Fibroblast of lung (primary cell): ENCODE data around the gene AKAP8. TPM values are rescaled to one million over a fixed set of nuclear protein-coding genes. Genes with fewer than 3 reads are reported as not detected.
A peak's percentile ranks its signal among the peaks of the same experiment; 100 is the strongest.

ENCODE experiments used
- DNase-seq, 2 donors: peaks; one replicate each; pipeline versions ENCODE4 v3.0.0 to v3.0.0-alpha.2; 2010; ENCODE audit warnings: low read depth in 2 of 2
- H2AFZ ChIP-seq: 2 replicates; pipeline ENCODE4 v1.5.1; 2012; ENCODE audit warnings: low read length, control low read depth, inconsistent platforms
- H3K27ac ChIP-seq: 2 replicates; pipeline ENCODE4 v1.5.1; 2011; ENCODE audit warnings: low read length, control low read depth; ENCODE audit not compliant: insufficient read depth
- H3K27me3 ChIP-seq: 2 replicates; pipeline ENCODE4 v1.5.1; 2011; ENCODE audit warnings: mild to moderate bottlenecking, low read length; ENCODE audit not compliant: control insufficient read depth, insufficient read depth
- H3K36me3 ChIP-seq: 2 replicates; pipeline ENCODE4 v1.5.1; 2011; ENCODE audit warnings: low read length; ENCODE audit not compliant: control insufficient read depth, insufficient read depth
- H3K4me1 ChIP-seq: 2 replicates; pipeline ENCODE4 v1.5.1; 2011; ENCODE audit warnings: low read length; ENCODE audit not compliant: control insufficient read depth, insufficient read depth; ENCODE audit errors: extremely low read depth
- H3K4me2 ChIP-seq: 2 replicates; pipeline ENCODE4 v1.5.1; 2011; ENCODE audit warnings: low read length, control low read depth; ENCODE audit not compliant: insufficient read depth; ENCODE audit errors: extremely low read depth
- H3K4me3 ChIP-seq, 4 experiments: fragments of 200-600 bp in 1 of 4; sonication (generic) in 1 of 4; replicated peaks in 1 of 4; 2 replicates each; pipeline ENCODE4 v1.5.1; 2011 to 2016; ENCODE audit warnings: low read length in 4 of 4, low read depth in 3 of 4, mild to moderate bottlenecking in 3 of 4, control low read depth in 2 of 4, inconsistent platforms in 1 of 4, mixed read lengths in 1 of 4; ENCODE audit not compliant: insufficient read depth in 1 of 4; ENCODE audit errors: control extremely low read depth in 1 of 4
- H3K79me2 ChIP-seq: 2 replicates; pipeline ENCODE4 v1.5.1; 2012; ENCODE audit warnings: mild to moderate bottlenecking, low read length, inconsistent platforms; ENCODE audit not compliant: control insufficient read depth, insufficient read depth
- H3K9ac ChIP-seq: 2 replicates; pipeline ENCODE4 v1.5.1; 2011; ENCODE audit warnings: mild to moderate bottlenecking, low read length, control low read depth; ENCODE audit not compliant: insufficient read depth
- H3K9me3 ChIP-seq: 2 replicates; pipeline ENCODE4 v1.5.1; 2012; ENCODE audit warnings: low read depth, low read length; ENCODE audit not compliant: control insufficient read depth, insufficient read depth
- H4K20me1 ChIP-seq: 2 replicates; pipeline ENCODE4 v1.5.1; 2011; ENCODE audit warnings: low read length; ENCODE audit not compliant: control insufficient read depth, insufficient read depth; ENCODE audit errors: extremely low read depth
- EZH2 ChIP-seq: IDR thresholded peaks from 2 replicates; pipeline ENCODE4 v1.5.1; 2012; ENCODE audit warnings: low read length, control low read depth, mild to moderate bottlenecking; ENCODE audit errors: missing control alignments
- polyA plus RNA-seq, 2 donors: library from polyadenylated mRNA; depleted of rRNA in 1 of 2; stranded (reverse) in 1 of 2; unstranded in 1 of 2; fragments of >200 nt; gene quantifications; 2 replicates each; pipeline ENCODE4 v1.2.1, GENCODE V29; 2011 to 2012; ENCODE audit warnings: missing spikeins in 1 of 2
- total RNA-seq: library from RNA; depleted of rRNA; stranded (reverse); fragments of >200 nt; gene quantifications from 2 replicates; pipeline ENCODE4 v1.2.1, GENCODE V29; 2014
- TF ChIP-seq, protein P1 (sequence below), 2 donors: IDR thresholded peaks in 1 of 2; conservative IDR thresholded peaks in 1 of 2; 1 replicate in 1 of 2; 2 replicates in 1 of 2; pipeline ENCODE4 v1.5.1; 2011 to 2012; ENCODE audit warnings: low read length in 2 of 2, control low read depth in 1 of 2, inconsistent platforms in 1 of 2, low read depth in 1 of 2, mild to moderate bottlenecking in 1 of 2

AKAP8 gene
- total and polyA plus RNA-seq, 2 donors (not counting 1 experiment from before 2014, with no cell fraction given), result 9.9 to 13.0 TPM

DNA sequence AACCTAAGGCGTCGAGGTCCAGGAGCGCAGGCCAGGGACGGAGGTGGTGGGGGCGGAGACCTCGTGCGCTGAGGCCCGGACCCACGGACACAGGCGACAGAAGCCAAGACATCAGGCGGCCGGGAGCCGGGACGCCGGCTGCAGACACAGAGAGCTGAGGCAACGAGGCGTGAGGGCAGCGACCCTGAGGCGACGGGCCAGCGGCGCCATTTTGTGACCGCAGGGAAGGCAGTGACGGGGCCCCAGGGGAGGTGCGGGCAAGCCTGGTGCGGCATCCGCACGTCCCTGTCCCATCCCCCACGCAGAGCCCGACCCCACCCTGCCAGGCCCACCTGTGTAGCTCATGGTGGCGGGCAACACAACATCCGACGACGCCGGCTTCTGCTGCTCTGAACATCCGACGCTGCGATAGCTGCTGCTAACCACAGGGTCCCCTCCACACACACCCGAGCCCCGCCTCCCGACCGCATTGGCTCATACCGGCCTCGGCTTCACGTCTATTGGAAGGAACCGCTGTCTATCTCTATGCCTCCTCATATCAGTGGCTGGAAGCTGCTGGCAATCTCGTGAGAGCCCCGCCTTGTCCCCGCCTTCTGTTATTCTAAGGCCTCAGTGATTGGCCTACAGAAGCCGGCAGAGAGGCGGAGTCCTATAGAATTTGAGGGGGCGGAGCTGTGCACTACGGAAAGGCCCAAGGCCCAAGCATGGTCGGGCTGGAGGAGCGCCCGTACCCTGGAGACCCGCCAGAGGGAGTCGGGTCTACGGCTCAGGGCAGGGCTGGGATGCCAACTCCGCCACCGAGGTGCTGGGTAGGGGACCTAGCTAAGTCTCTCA lies 39.2 kb upstream of the AKAP8 start, which contains the start of gene AKAP8L:
AKAP8L (minus strand) TSS at position 410 of the 834 bp plus-strand sequence; CDS start at position 345, 65 bp downstream.
- Histone ChIP-seq H2AFZ (peak within 1 kb of the TSS; percentile 61), H3K4me1 (peaks cover 5% of the 10 kb centered on the region), H3K27ac (peak within 1 kb of the TSS; percentile 92), H4K20me1 (no peaks in the 10 kb centered on the region), H3K9ac (peak within 1 kb of the TSS; percentile 89), H3K4me2 (peak within 1 kb of the TSS; percentile 98), H3K9me3 (no peaks in the 10 kb centered on the region), H3K36me3 (peaks cover 16% of the 10 kb centered on the region), H3K79me2 (peaks cover 46% of the 10 kb centered on the region), H3K27me3 (no peaks in the 10 kb centered on the region), H3K4me3 (peak within 1 kb of the TSS; percentile 87 to 96 (median 93))
- TF ChIP-seq, protein P1, sequence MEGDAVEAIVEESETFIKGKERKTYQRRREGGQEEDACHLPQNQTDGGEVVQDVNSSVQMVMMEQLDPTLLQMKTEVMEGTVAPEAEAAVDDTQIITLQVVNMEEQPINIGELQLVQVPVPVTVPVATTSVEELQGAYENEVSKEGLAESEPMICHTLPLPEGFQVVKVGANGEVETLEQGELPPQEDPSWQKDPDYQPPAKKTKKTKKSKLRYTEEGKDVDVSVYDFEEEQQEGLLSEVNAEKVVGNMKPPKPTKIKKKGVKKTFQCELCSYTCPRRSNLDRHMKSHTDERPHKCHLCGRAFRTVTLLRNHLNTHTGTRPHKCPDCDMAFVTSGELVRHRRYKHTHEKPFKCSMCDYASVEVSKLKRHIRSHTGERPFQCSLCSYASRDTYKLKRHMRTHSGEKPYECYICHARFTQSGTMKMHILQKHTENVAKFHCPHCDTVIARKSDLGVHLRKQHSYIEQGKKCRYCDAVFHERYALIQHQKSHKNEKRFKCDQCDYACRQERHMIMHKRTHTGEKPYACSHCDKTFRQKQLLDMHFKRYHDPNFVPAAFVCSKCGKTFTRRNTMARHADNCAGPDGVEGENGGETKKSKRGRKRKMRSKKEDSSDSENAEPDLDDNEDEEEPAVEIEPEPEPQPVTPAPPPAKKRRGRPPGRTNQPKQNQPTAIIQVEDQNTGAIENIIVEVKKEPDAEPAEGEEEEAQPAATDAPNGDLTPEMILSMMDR (conservative IDR thresholded peaks at IDR 0.05 in 1 of 2, IDR thresholded peaks at IDR 0.05 in 1 of 2; ENCODE audit: low read depth in 1 of 2, low read length in 2 of 2), result peak; percentile 45 to 62
- no peak for TF ChIP-seq EZH2
- DNase-seq, result peak; percentile 100

GRCh38 chr19:15418231-15418578 lies 38.6 kb upstream of the AKAP8 start:
- DNase-seq, result peak; percentile 36
- H3K27ac ChIP-seq, result peak overlapping the region; percentile 92
- H3K27me3 ChIP-seq, result no peaks in the 10 kb centered on the region
- peak overlapping the region; percentile 61 for H2AFZ ChIP-seq
- no peaks in the 10 kb centered on the region for H3K9me3 ChIP-seq
- H4K20me1 ChIP-seq, result peaks cover under 1% of the 10 kb centered on the region
- H3K4me2 ChIP-seq, result peak overlapping the region; percentile 98
- TF ChIP-seq, protein P1 (conservative IDR thresholded peaks at IDR 0.05 in 1 of 2, IDR thresholded peaks at IDR 0.05 in 1 of 2; ENCODE audit: low read depth in 1 of 2, low read length in 2 of 2), result no peak
- TF ChIP-seq EZH2, result no peak
- H3K9ac ChIP-seq, result peak overlapping the region; percentile 89
- H3K36me3 ChIP-seq, result peaks cover 10% of the 10 kb centered on the region
- peaks cover 52% of the 10 kb centered on the region for H3K79me2 ChIP-seq
- H3K4me1 ChIP-seq, result peaks cover 9% of the 10 kb centered on the region
- H3K4me3 ChIP-seq, result peak overlapping the region; percentile 87 to 96 (median 93)

GRCh38 chr19:15417699-15418098 lies 38.1 kb upstream of the AKAP8 start:
- no peaks in the 10 kb centered on the region for H3K27me3 ChIP-seq
- peaks cover 5% of the 10 kb centered on the region for H3K36me3 ChIP-seq
- no peak for TF ChIP-seq EZH2
- TF ChIP-seq, protein P1 (conservative IDR thresholded peaks at IDR 0.05 in 1 of 2, IDR thresholded peaks at IDR 0.05 in 1 of 2; ENCODE audit: low read depth in 1 of 2, low read length in 2 of 2), result no peak
- peaks cover 12% of the 10 kb centered on the region for H3K4me1 ChIP-seq
- H3K27ac ChIP-seq, result peak overlapping the region; percentile 92
- no peak overlapping the region for H2AFZ ChIP-seq
- H4K20me1 ChIP-seq, result peaks cover 2% of the 10 kb centered on the region
- no peaks in the 10 kb centered on the region for H3K9me3 ChIP-seq
- peak overlapping the region; percentile 89 for H3K9ac ChIP-seq
- H3K4me2 ChIP-seq, result peak overlapping the region; percentile 98
- peaks cover 57% of the 10 kb centered on the region for H3K79me2 ChIP-seq
- H3K4me3 ChIP-seq, result peak overlapping the region; percentile 87 to 96 (median 93)
- DNase-seq, result peak in 1 of 2 donors; percentile 56
